Measurements from ENCODE around the gene TMEM94. TPM values are rescaled to one million over a fixed set of nuclear protein-coding genes. Genes with fewer than 3 reads are reported as not detected.
"Not testable (repeated sequence)": the region's sequence is repeated elsewhere in the genome, so short reads cannot be mapped to it uniquely, and the experiment has no call there.

Gene TMEM94
- total RNA-seq, 1 donor from 2014 or later = 125 TPM

- H3K36me3 ChIP-seq = no peaks in the 10 kb centered on the region
- peak overlapping the region in 1 of 2 donors; percentile 89 for H3K27ac ChIP-seq
- no peak for DNase-seq (ENCODE audit: low spot score in 2 of 2)
- H3K27me3 ChIP-seq = no peaks in the 10 kb centered on the region
- H3K4me1 ChIP-seq = peaks cover 0 to 21% of the 10 kb centered on the region in 2 donors
- no peak for TF ChIP-seq CTCF (IDR thresholded peaks at IDR 0.05)
- no peaks in the 10 kb centered on the region for H3K9me3 ChIP-seq
- no peak overlapping the region for H3K4me3 ChIP-seq
- intact Hi-C loops (cut with DNase I) = no loop called here
Measured at GRCh38 chr17:75454193-75454592, 2.2 kb upstream of the TMEM94 start.

GRCh38 chr17:75454672-75455071, 1.8 kb upstream of the TMEM94 start:
- not testable (repeated sequence) for H3K27me3 ChIP-seq; DNase-seq (ENCODE audit: low spot score in 2 of 2); H3K9me3 ChIP-seq; H3K4me3 ChIP-seq; H3K36me3 ChIP-seq
- intact Hi-C loops (cut with DNase I) = loop anchor here (5.0 kb wide), 1 partner anchor 48 kb away; no protein-coding TSS in a partner anchor
- H3K4me1 ChIP-seq = peaks cover 0 to 26% of the 10 kb centered on the region in 2 donors
- peak overlapping the region in 1 of 2 donors; percentile 89 for H3K27ac ChIP-seq

GRCh38 chr17:75456039-75456416, 407 bp upstream of the TMEM94 start:
- Histone ChIP-seq H3K36me3 (no peaks in the 10 kb centered on the region), H3K27me3 (no peaks in the 10 kb centered on the region), H3K9me3 (no peaks in the 10 kb centered on the region), H3K4me3 (peak overlapping the region; percentile 75 to 80), H3K27ac (peak overlapping the region; percentile 86 to 89), H3K4me1 (peaks cover 0 to 27% of the 10 kb centered on the region in 2 donors)
- DNase-seq (ENCODE audit: low spot score in 2 of 2) = no peak
- no peak for TF ChIP-seq CTCF (IDR thresholded peaks at IDR 0.05)
- intact Hi-C loops (cut with DNase I) = loop anchor here (1.0 to 5.0 kb wide), 3 partner anchors 27 to 59 kb away; partner anchors contain the start of gene CASKIN2

GRCh38 chr17:75457047-75457654, 716 bp downstream of the TMEM94 start:
- no peak for TF ChIP-seq CTCF (IDR thresholded peaks at IDR 0.05)
- Histone ChIP-seq H3K9me3 (no peaks in the 10 kb centered on the region), H3K36me3 (no peaks in the 10 kb centered on the region), H3K27ac (peak overlapping the region; percentile 86 to 89), H3K4me3 (peak overlapping the region; percentile 75 to 80), H3K27me3 (no peaks in the 10 kb centered on the region), H3K4me1 (peaks cover 0 to 27% of the 10 kb centered on the region in 2 donors)
- intact Hi-C loops (cut with DNase I) = loop anchor here (1.0 to 5.0 kb wide), 3 partner anchors 13 to 58 kb away; partner anchors contain the start of gene CASKIN2
- DNase-seq (ENCODE audit: low spot score in 2 of 2) = peak in 1 of 2 donors; percentile 74

GRCh38 chr17:75459246-75459589, 2.8 kb downstream of the TMEM94 start:
- Histone ChIP-seq H3K27me3 (no peaks in the 10 kb centered on the region), H3K36me3 (no peaks in the 10 kb centered on the region), H3K9me3 (no peaks in the 10 kb centered on the region), H3K4me1 (peaks cover 0 to 27% of the 10 kb centered on the region in 2 donors), H3K27ac (peak overlapping the region in 1 of 2 donors; percentile 26), H3K4me3 (no peak overlapping the region)
- intact Hi-C loops (cut with DNase I) = loop anchor here (5.0 kb wide), 1 partner anchor 43 kb away; no protein-coding TSS in a partner anchor
- DNase-seq (ENCODE audit: low spot score in 2 of 2) = no peak
- TF ChIP-seq CTCF (IDR thresholded peaks at IDR 0.05) = no peak

GRCh38 chr17:75459590-75460267, 3.3 kb downstream of the TMEM94 start:
- H3K9me3 ChIP-seq = no peaks in the 10 kb centered on the region
- no peak overlapping the region for H3K4me3 ChIP-seq
- H3K27me3 ChIP-seq = no peaks in the 10 kb centered on the region
- no peak for DNase-seq (ENCODE audit: low spot score in 2 of 2)
- peak overlapping the region in 1 of 2 donors; percentile 26 for H3K27ac ChIP-seq
- H3K4me1 ChIP-seq = peaks cover 0 to 27% of the 10 kb centered on the region in 2 donors
- no peaks in the 10 kb centered on the region for H3K36me3 ChIP-seq
- TF ChIP-seq CTCF (IDR thresholded peaks at IDR 0.05) = no peak
- intact Hi-C loops (cut with DNase I) = loop anchor here (5.0 kb wide), 1 partner anchor 43 kb away; no protein-coding TSS in a partner anchor
